Body of pancreas (tissue), 4 donors: ENCODE measurements around the gene NFIA.

Experiments used
- CTCF ChIP-seq, 7 experiments: fragments of 450-650 bp in 4 of 7; fragments of 200-600 bp in 3 of 7; sonication (generic) in 3 of 7; IDR thresholded peaks; one replicate each; pipeline ENCODE4 v1.5.1; 2016 to 2019; ENCODE audit warnings: antibody characterized with exemption in 7 of 7
- POLR2A ChIP-seq, 3 donors: fragments of 450-650 bp; IDR thresholded peaks; one replicate each; pipeline ENCODE4 v1.6.1; 2016; ENCODE audit warnings: antibody characterized with exemption in 3 of 3, mild to moderate bottlenecking in 2 of 3

- TF ChIP-seq CTCF (IDR thresholded peaks at IDR 0.05) (no peak), POLR2A (IDR thresholded peaks at IDR 0.05) (no peak)
Observed at GRCh38 chr1:61117283-61117682, 34.9 kb downstream of the NFIA start.
